Endodermal cell (in vitro differentiated cells): ENCODE measurements around the gene RIMBP2. TPM values are rescaled to one million over a fixed set of nuclear protein-coding genes. Genes with fewer than 3 reads are reported as not detected.
"Not testable (repeated sequence)": the region's sequence is repeated elsewhere in the genome, so short reads cannot be mapped to it uniquely, and the experiment has no call there.

Experiments used
- DNase-seq: peaks from one replicate; pipeline ENCODE4 v3.0.0-alpha.2; 2017
- H3K27ac ChIP-seq: 2 replicates; pipeline ENCODE4 v1.5.1; 2013; ENCODE audit warnings: mild to moderate bottlenecking, low read depth, low read length, moderate library complexity
- H3K27me3 ChIP-seq: 2 replicates; pipeline ENCODE4 v1.6.1; 2013; ENCODE audit warnings: mild to moderate bottlenecking, low read length, moderate library complexity; ENCODE audit not compliant: insufficient read depth, control insufficient read depth, poor library complexity, severe bottlenecking
- H3K36me3 ChIP-seq: 2 replicates; pipeline ENCODE4 v1.7.0; 2013; ENCODE audit warnings: mild to moderate bottlenecking, low read length, moderate library complexity; ENCODE audit not compliant: control insufficient read depth, insufficient read depth
- H3K4me1 ChIP-seq: one replicate; pipeline ENCODE4 v1.7.0; 2013; ENCODE audit warnings: low read length; ENCODE audit not compliant: control insufficient read depth, insufficient read depth
- H3K4me3 ChIP-seq: 2 replicates; pipeline ENCODE4 v1.5.1; 2013; ENCODE audit warnings: mild to moderate bottlenecking, low read length, moderate library complexity
- H3K9ac ChIP-seq: 2 replicates; pipeline ENCODE4 v1.6.1; 2013; ENCODE audit warnings: mild to moderate bottlenecking, low read length, moderate library complexity; ENCODE audit not compliant: poor library complexity, severe bottlenecking; ENCODE audit errors: extremely low read depth
- H3K9me3 ChIP-seq: 2 replicates; pipeline ENCODE4 v1.6.1; 2013; ENCODE audit warnings: mild to moderate bottlenecking, low read length, moderate library complexity; ENCODE audit not compliant: control insufficient read depth
- H3K27ac Mint-ChIP-seq: 2 replicates; pipeline ENCODE4 v1.8.0; 2020; ENCODE audit warnings: mixed read lengths
- H3K27me3 Mint-ChIP-seq: 2 replicates; pipeline ENCODE4 v1.8.0; 2021; ENCODE audit warnings: mild to moderate bottlenecking, mixed read lengths; ENCODE audit not compliant: insufficient read depth
- H3K36me3 Mint-ChIP-seq: 2 replicates; pipeline ENCODE4 v1.8.0; 2020; ENCODE audit warnings: low read depth, mixed read lengths
- H3K4me1 Mint-ChIP-seq: 2 replicates; pipeline ENCODE4 v1.8.0; 2020; ENCODE audit warnings: mixed read lengths
- H3K4me3 Mint-ChIP-seq: 2 replicates; pipeline ENCODE4 v1.8.0; 2020; ENCODE audit warnings: mild to moderate bottlenecking, moderate library complexity, mixed read lengths
- H3K9me3 Mint-ChIP-seq: 2 replicates; pipeline ENCODE4 v1.8.0; 2020; ENCODE audit warnings: mild to moderate bottlenecking, mixed read lengths
- CTCF ChIP-seq: fragments of 200-600 bp; sonication (generic); conservative IDR thresholded peaks from 2 replicates; pipeline ENCODE4 v1.5.0; 2021; ENCODE audit warnings: antibody characterized with exemption, mild to moderate bottlenecking
- WGBS, 2 experiments: methylation state at CpG; one replicate each; pipeline versions ENCODE4 v1.1.5 to v1.1.7; 2013; ENCODE audit warnings: missing lambda C conversion rate in 2 of 2, mixed read lengths in 1 of 2; ENCODE audit not compliant: insufficient coverage in 1 of 2, insufficient read length in 1 of 2; 5-methylcytosine and 5-hydroxymethylcytosine counted together
- total RNA-seq, 2 donors: library from RNA; stranded (reverse); fragmentation: NEBNext Ultra II Directional in 1 of 2; extraction: Animal tissue kit (Norgen Biotek cat#: 25700) in 1 of 2; gene quantifications; 2 replicates in 1 of 2; 3 replicates in 1 of 2; pipeline ENCODE4 v1.2.1, GENCODE V29; 2021

Gene RIMBP2
- total RNA-seq, 2 donors from 2014 or later = 0.13 to 3.4 TPM

DNA sequence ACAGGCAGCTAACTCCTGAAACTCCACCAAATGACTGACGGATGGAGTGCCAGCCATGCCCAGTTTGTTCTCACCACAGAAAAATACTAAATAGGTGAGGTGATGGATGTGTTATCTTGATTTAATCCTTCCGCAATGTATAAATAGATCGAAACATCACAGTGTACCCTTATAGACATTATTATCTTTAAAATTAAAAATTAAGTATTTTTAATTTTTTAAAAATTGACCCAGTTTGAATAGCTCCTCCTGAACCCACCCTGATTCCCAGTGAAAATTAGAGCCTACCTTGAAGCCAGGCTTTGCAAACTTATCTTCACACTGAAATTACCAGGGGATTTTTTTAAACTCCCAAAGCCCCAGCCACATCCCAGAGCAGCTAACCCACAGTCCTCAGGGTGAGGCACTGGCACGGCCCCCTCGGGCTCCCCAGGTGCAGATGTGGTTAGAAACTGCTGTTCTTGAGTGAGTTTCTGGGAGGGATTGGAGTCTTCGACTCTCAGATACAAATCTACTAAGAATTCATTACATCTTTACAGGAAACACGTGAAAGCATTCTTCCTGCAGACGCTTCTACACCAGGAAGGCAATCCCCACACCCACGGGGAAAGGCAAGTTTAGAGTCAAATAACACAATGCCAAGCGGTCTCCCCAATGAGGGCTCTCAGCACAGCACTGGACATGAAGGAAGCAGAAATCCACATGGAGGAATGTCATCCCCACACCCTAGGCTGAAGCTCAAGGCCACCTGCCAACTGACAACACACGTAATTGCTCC is 126.4 kb downstream of the RIMBP2 start:
- no peak overlapping the region for H3K27ac Mint-ChIP-seq
- H3K36me3 ChIP-seq = no peaks in the 10 kb centered on the region
- 86 to 95% methylated on average over 4 to 9 of the region's 11 CpGs for WGBS, 2 experiments

DNA sequence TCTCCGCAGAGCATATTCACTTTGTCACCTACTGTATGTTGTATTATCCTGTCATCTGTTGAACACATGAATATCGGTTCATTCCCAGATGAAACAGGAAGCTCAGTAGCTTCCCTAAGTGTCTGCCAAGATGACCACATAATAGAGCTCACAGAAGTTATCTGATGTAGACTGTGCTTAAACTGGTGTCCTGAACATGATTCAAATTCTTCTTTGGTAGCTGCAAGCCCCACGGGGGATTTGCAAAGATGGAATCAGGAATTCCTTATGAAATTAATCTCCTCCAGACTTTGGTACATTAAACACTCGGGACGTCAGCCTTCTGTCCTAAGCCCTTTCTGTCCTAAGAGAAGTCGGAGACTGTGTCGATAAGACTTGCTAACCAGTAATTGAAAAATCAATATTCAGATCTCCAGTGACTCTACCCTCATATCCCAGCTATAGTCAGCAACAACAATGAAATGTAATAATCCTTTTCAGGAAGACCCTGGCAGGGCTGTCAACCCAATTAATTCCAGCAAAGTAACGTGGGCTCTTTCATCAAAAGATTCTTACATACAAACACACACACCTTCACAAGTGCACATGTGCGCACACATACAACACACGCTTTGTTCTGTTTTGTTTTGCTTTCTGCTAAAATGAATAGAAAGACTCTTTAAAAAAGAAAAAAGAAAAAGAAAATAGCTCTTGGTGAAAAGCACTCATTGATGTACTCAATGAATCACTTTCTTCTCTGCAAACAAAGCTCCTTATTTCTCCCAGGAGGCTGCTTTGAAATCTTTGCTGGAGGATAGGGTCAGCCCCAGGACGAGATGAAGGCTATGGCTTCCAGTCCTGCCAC is 127.2 kb downstream of the RIMBP2 start:
- no peaks in the 10 kb centered on the region for H3K27me3 ChIP-seq
- DNase-seq = no peak
- no peak overlapping the region for H3K27ac ChIP-seq
- H3K27ac Mint-ChIP-seq = no peak overlapping the region
- peaks cover 4% of the 10 kb centered on the region for H3K9me3 Mint-ChIP-seq
- H3K36me3 Mint-ChIP-seq = no peaks in the 10 kb centered on the region
- peaks cover 3% of the 10 kb centered on the region for H3K4me1 ChIP-seq
- peaks cover 6% of the 10 kb centered on the region for H3K4me1 Mint-ChIP-seq
- no peaks in the 10 kb centered on the region for H3K36me3 ChIP-seq
- no peak overlapping the region for H3K4me3 ChIP-seq
- no peaks in the 10 kb centered on the region for H3K9me3 ChIP-seq
- H3K4me3 Mint-ChIP-seq = no peak overlapping the region
- WGBS, 2 experiments = 86 to 91% methylated on average over 7 to 11 of the region's 11 CpGs
- no peak overlapping the region for H3K9ac ChIP-seq
- H3K27me3 Mint-ChIP-seq = peaks cover 4% of the 10 kb centered on the region
- no peak for TF ChIP-seq CTCF

More for the DNA sequence above, 126.4 kb downstream of the RIMBP2 start:
- peaks cover 4% of the 10 kb centered on the region for H3K9me3 Mint-ChIP-seq
- Histone ChIP-seq H3K27ac (no peak overlapping the region), H3K4me1 (peaks cover 3% of the 10 kb centered on the region), H3K27me3 (no peaks in the 10 kb centered on the region), H3K9me3 (no peaks in the 10 kb centered on the region), H3K9ac (no peak overlapping the region), H3K4me3 (no peak overlapping the region)
- no peaks in the 10 kb centered on the region for H3K36me3 Mint-ChIP-seq
- no peak for DNase-seq
- H3K27me3 Mint-ChIP-seq = peaks cover 4% of the 10 kb centered on the region
- H3K4me1 Mint-ChIP-seq = peaks cover 6% of the 10 kb centered on the region
- H3K4me3 Mint-ChIP-seq = no peak overlapping the region
- no peak for TF ChIP-seq CTCF

- WGBS, 2 experiments = 90 to 100% methylated on average over 2 to 3 of the region's 4 CpGs
These were observed 128.1 kb downstream of the RIMBP2 start for GRCh38 chr12:130587966-130588365.

GRCh38 chr12:130584475-130584874 is 131.6 kb downstream of the RIMBP2 start:
- H3K4me3 ChIP-seq, H3K27me3 ChIP-seq, H3K27ac Mint-ChIP-seq, H3K36me3 ChIP-seq, H3K27me3 Mint-ChIP-seq, H3K27ac ChIP-seq, DNase-seq, H3K9ac ChIP-seq, H3K4me1 ChIP-seq, H3K9me3 ChIP-seq, H3K9me3 Mint-ChIP-seq, H3K36me3 Mint-ChIP-seq, H3K4me3 Mint-ChIP-seq, H3K4me1 Mint-ChIP-seq: not testable (repeated sequence)

More at GRCh38 chr12:130587966-130588365, 128.1 kb downstream of the RIMBP2 start:
- peaks cover 1% of the 10 kb centered on the region for H3K4me1 Mint-ChIP-seq
- Histone ChIP-seq H3K9ac (no peak overlapping the region), H3K4me3 (no peak overlapping the region), H3K27me3 (no peaks in the 10 kb centered on the region), H3K9me3 (no peaks in the 10 kb centered on the region), H3K36me3 (no peaks in the 10 kb centered on the region), H3K4me1 (peaks cover 3% of the 10 kb centered on the region), H3K27ac (no peak overlapping the region)
- no peak for DNase-seq
- H3K4me3 Mint-ChIP-seq = no peak overlapping the region
- peaks cover 4% of the 10 kb centered on the region for H3K27me3 Mint-ChIP-seq
- H3K36me3 Mint-ChIP-seq = no peaks in the 10 kb centered on the region
- no peak overlapping the region for H3K27ac Mint-ChIP-seq
- peaks cover 4% of the 10 kb centered on the region for H3K9me3 Mint-ChIP-seq
- TF ChIP-seq CTCF = no peak
